GM12878 (cell line): ENCODE measurements around the gene SELENOO. TPM values are rescaled to one million over a fixed set of nuclear protein-coding genes. Genes with fewer than 3 reads are reported as not detected.
A peak's percentile ranks its signal among the peaks of the same experiment; 100 is the strongest.

Experiments
- EGR1 ChIP-seq, 2 experiments: IDR thresholded peaks; 1 replicate in 1 of 2; 2 replicates in 1 of 2; pipeline ENCODE4 v1.6.1; 2011 to 2012; ENCODE audit warnings: low read depth in 2 of 2, low read length in 2 of 2, borderline replicate concordance in 1 of 2, mild to moderate bottlenecking in 1 of 2, moderate library complexity in 1 of 2
- ETV6 ChIP-seq, 2 experiments: fragments of 450-650 bp in 1 of 2; IDR thresholded peaks in 1 of 2; conservative IDR thresholded peaks in 1 of 2; 2 replicates each; pipeline ENCODE4 v1.6.1; 2014; ENCODE audit warnings: antibody characterized with exemption in 1 of 2, borderline replicate concordance in 1 of 2, low read depth in 1 of 2, mild to moderate bottlenecking in 1 of 2, moderate library complexity in 1 of 2
- FOXK2 ChIP-seq: fragments of 450-650 bp; IDR thresholded peaks from 2 replicates; pipeline ENCODE4 v1.6.1; 2017; ENCODE audit warnings: mild to moderate bottlenecking, moderate library complexity
- FOXM1 ChIP-seq: IDR thresholded peaks from 2 replicates; pipeline ENCODE4 v1.6.1; 2012; ENCODE audit warnings: low read depth, mild to moderate bottlenecking, inconsistent platforms, low read length, moderate library complexity
- NFYA ChIP-seq: IDR thresholded peaks from 2 replicates; pipeline ENCODE4 v1.6.1; 2011; ENCODE audit warnings: low read depth, mild to moderate bottlenecking, low read length, improper control_type of control experiment, borderline replicate concordance
- RUNX3 ChIP-seq: IDR thresholded peaks from 2 replicates; pipeline ENCODE4 v1.6.1; 2012; ENCODE audit warnings: low read length, inconsistent platforms
- SMAD5 ChIP-seq: IDR thresholded peaks from 2 replicates; pipeline ENCODE4 v1.6.1; 2016; ENCODE audit warnings: antibody characterized with exemption, low read depth
- SP1 ChIP-seq: IDR thresholded peaks from one replicate; pipeline ENCODE4 v1.6.1; 2011; ENCODE audit warnings: low read depth, low read length
- TAF1 ChIP-seq: IDR thresholded peaks from 2 replicates; pipeline ENCODE4 v1.6.1; 2011; ENCODE audit warnings: mild to moderate bottlenecking, low read depth, low read length, borderline replicate concordance
- WRNIP1 ChIP-seq: IDR thresholded peaks from 2 replicates; pipeline ENCODE4 v1.6.1; 2011; ENCODE audit warnings: low read depth, low read length, improper control_type of control experiment, borderline replicate concordance
- YY1 ChIP-seq: IDR thresholded peaks from 2 replicates; pipeline ENCODE4 v1.6.1; 2011; ENCODE audit warnings: low read depth, mild to moderate bottlenecking, low read length
- ZNF622 ChIP-seq: fragments of 450-650 bp; IDR thresholded peaks from 2 replicates; pipeline ENCODE4 v1.6.1; 2017; ENCODE audit warnings: mild to moderate bottlenecking, inconsistent platforms
- polyA plus RNA-seq, 11 experiments: library from polyadenylated mRNA; depleted of rRNA in 4 of 11; unstranded in 6 of 11; stranded (reverse) in 5 of 11; fragments of >200 nt; fragmentation: Nextera tagmentation in 4 of 11; fragmentation: Illumina TruSeq in 1 of 11; extraction: Ambion mirVana in 4 of 11; extraction: Trizol in 1 of 11; gene quantifications; 1 replicate in 1 of 11; 2 replicates in 10 of 11; pipeline versions ENCODE4 v1.2.1 to v1.2.3, GENCODE V29; 2011 to 2016; ENCODE audit warnings: inconsistent platforms in 2 of 11, missing spikeins in 2 of 11, low read depth in 1 of 11
- total RNA-seq, 4 experiments: library from RNA; depleted of rRNA in 3 of 4; stranded (reverse); fragments of >200 nt in 3 of 4; fragmentation: Illumina TruSeq in 1 of 4; extraction: Trizol in 1 of 4; gene quantifications; 2 replicates each; pipeline versions ENCODE4 v1.2.1 to v1.2.3, GENCODE V29; 2013 to 2021
- TF ChIP-seq, protein P1 (sequence below): IDR thresholded peaks from 2 replicates; pipeline ENCODE4 v1.6.1; 2011; ENCODE audit warnings: low read depth, mild to moderate bottlenecking, low read length, moderate library complexity, borderline replicate concordance; ENCODE audit errors: extremely low read depth
- TF ChIP-seq, protein P2 (sequence below): fragments of 450-650 bp; IDR thresholded peaks from 2 replicates; pipeline ENCODE4 v1.6.1; 2017; ENCODE audit warnings: mild to moderate bottlenecking
- TF ChIP-seq, protein P3 (sequence below): IDR thresholded peaks from 2 replicates; pipeline ENCODE4 v1.6.1; 2011; ENCODE audit warnings: borderline replicate concordance, low read depth, mild to moderate bottlenecking, moderate library complexity, low read length; ENCODE audit not compliant: insufficient read depth, poor library complexity, severe bottlenecking
- TF ChIP-seq, protein P4 (sequence below), 3 experiments: IDR thresholded peaks in 2 of 3; conservative IDR thresholded peaks in 1 of 3; 2 replicates each; pipeline ENCODE4 v1.5.1; 2011; ENCODE audit warnings: low read depth in 3 of 3, low read length in 3 of 3, mild to moderate bottlenecking in 3 of 3, control low read depth in 2 of 3, moderate library complexity in 2 of 3, inconsistent platforms in 1 of 3, mixed read lengths in 1 of 3; ENCODE audit not compliant: control insufficient read depth in 2 of 3, insufficient read depth in 1 of 3; ENCODE audit errors: extremely low read depth in 1 of 3

Gene SELENOO
- total and polyA plus RNA-seq, 10 of the 15 experiments (the other 5 are each of a cell fraction or from before 2014, with no cell fraction given): 0.42 to 23.3 (median 3.3) TPM

DNA sequence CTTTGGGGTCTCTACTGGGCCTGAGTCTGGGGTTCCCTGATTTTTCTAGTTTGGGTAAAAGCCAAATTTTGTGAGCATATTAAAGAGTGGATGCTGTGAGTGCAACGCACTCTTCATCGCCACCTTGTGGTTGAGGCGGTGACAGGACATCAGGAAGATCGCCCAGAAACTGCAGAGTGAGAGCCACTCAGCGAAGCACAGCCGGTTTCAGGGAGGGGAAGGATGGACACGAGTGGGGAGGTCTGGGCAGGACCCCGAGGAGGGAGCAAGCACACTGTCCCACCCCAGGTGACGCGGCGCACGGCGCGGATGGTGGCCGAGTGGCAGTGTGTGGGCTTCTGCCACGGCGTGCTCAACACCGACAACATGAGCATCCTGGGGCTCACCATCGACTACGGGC lies 9.1 kb downstream of the SELENOO start (continued):
- no peak for TF ChIP-seq EGR1 (IDR thresholded peaks at IDR 0.05; ENCODE audit: borderline replicate concordance in 1 of 2, low read depth in 2 of 2, low read length in 2 of 2)
- TF ChIP-seq, protein P1, sequence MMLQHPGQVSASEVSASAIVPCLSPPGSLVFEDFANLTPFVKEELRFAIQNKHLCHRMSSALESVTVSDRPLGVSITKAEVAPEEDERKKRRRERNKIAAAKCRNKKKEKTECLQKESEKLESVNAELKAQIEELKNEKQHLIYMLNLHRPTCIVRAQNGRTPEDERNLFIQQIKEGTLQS: no peak
- TF ChIP-seq TAF1: no peak
- peak; percentile 50 for TF ChIP-seq RUNX3
- no peak for TF ChIP-seq WRNIP1
- no peak for TF ChIP-seq SP1
- TF ChIP-seq SMAD5: no peak
- TF ChIP-seq, protein P2, sequence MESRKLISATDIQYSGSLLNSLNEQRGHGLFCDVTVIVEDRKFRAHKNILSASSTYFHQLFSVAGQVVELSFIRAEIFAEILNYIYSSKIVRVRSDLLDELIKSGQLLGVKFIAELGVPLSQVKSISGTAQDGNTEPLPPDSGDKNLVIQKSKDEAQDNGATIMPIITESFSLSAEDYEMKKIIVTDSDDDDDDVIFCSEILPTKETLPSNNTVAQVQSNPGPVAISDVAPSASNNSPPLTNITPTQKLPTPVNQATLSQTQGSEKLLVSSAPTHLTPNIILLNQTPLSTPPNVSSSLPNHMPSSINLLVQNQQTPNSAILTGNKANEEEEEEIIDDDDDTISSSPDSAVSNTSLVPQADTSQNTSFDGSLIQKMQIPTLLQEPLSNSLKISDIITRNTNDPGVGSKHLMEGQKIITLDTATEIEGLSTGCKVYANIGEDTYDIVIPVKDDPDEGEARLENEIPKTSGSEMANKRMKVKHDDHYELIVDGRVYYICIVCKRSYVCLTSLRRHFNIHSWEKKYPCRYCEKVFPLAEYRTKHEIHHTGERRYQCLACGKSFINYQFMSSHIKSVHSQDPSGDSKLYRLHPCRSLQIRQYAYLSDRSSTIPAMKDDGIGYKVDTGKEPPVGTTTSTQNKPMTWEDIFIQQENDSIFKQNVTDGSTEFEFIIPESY: no peak
- TF ChIP-seq NFYA: no peak
- TF ChIP-seq ETV6 (conservative IDR thresholded peaks at IDR 0.05 in 1 of 2, IDR thresholded peaks at IDR 0.05 in 1 of 2; ENCODE audit: borderline replicate concordance in 1 of 2, low read depth in 1 of 2): no peak
- TF ChIP-seq, protein P3, sequence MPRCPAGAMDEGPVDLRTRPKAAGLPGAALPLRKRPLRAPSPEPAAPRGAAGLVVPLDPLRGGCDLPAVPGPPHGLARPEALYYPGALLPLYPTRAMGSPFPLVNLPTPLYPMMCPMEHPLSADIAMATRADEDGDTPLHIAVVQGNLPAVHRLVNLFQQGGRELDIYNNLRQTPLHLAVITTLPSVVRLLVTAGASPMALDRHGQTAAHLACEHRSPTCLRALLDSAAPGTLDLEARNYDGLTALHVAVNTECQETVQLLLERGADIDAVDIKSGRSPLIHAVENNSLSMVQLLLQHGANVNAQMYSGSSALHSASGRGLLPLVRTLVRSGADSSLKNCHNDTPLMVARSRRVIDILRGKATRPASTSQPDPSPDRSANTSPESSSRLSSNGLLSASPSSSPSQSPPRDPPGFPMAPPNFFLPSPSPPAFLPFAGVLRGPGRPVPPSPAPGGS: no peak
- TF ChIP-seq YY1: peak; percentile 54; the same call in 1 of the 2 replicates
- no peak for TF ChIP-seq ZNF622
- TF ChIP-seq FOXK2: no peak
- TF ChIP-seq, protein P4, sequence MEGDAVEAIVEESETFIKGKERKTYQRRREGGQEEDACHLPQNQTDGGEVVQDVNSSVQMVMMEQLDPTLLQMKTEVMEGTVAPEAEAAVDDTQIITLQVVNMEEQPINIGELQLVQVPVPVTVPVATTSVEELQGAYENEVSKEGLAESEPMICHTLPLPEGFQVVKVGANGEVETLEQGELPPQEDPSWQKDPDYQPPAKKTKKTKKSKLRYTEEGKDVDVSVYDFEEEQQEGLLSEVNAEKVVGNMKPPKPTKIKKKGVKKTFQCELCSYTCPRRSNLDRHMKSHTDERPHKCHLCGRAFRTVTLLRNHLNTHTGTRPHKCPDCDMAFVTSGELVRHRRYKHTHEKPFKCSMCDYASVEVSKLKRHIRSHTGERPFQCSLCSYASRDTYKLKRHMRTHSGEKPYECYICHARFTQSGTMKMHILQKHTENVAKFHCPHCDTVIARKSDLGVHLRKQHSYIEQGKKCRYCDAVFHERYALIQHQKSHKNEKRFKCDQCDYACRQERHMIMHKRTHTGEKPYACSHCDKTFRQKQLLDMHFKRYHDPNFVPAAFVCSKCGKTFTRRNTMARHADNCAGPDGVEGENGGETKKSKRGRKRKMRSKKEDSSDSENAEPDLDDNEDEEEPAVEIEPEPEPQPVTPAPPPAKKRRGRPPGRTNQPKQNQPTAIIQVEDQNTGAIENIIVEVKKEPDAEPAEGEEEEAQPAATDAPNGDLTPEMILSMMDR (IDR thresholded peaks at IDR 0.05 in 2 of 3, conservative IDR thresholded peaks at IDR 0.05 in 1 of 3; ENCODE audit: control insufficient read depth in 2 of 3, extremely low read depth in 1 of 3, insufficient read depth in 1 of 3, low read depth in 3 of 3, low read length in 3 of 3): peak; percentile 85 to 91 (median 86)
- TF ChIP-seq FOXM1: no peak
